Measurements from ENCODE around the gene C17orf75. TPM values are rescaled to one million over a fixed set of nuclear protein-coding genes. Genes with fewer than 3 reads are reported as not detected.

Gene C17orf75
- total and polyA plus RNA-seq, 2 experiments from 2014 or later: 35.9 to 43.3 TPM

GRCh38 chr17:32297860-32298259 is 44.1 kb downstream of the C17orf75 start:
- no peaks in the 10 kb centered on the region for H3K36me3 ChIP-seq (ENCODE audit: insufficient read depth)
- peaks cover 12% of the 10 kb centered on the region for H3K4me1 ChIP-seq (ENCODE audit: insufficient read depth)
- H4K20me1 ChIP-seq (replicated peaks; ENCODE audit: insufficient read depth): no peaks in the 10 kb centered on the region
- ATAC-seq (no peak), DNase-seq (ENCODE audit: low spot score) (no peak)
- Mint-ChIP-seq H3K4me1 (peaks cover 23% of the 10 kb centered on the region), H3K4me3 (no peak overlapping the region), H3K9me3 (no peaks in the 10 kb centered on the region; the same call in 2 of the 3 replicates), H3K27ac (no peak overlapping the region), H3K27me3 (ENCODE audit: insufficient read depth, low read depth, poor library complexity) (peaks cover 8% of the 10 kb centered on the region), H3K36me3 (ENCODE audit: low read depth) (no peaks in the 10 kb centered on the region; the same call in 2 of the 3 replicates)
- 0 out of 2 replicates have a peak, but pooled peaks cover 9% of the 10 kb centered on the region for H3F3A ChIP-seq (replicated peaks; ENCODE audit: low read depth)
- no peak overlapping the region for H3K4me3 ChIP-seq
- no peaks in the 10 kb centered on the region for H3K79me2 ChIP-seq (replicated peaks; ENCODE audit: insufficient read depth)
- H3K27me3 ChIP-seq (ENCODE audit: insufficient read depth): no peaks in the 10 kb centered on the region
- no peak overlapping the region for H3K27ac ChIP-seq (ENCODE audit: low read depth)
- no peak overlapping the region for H2AFZ ChIP-seq
- no peak overlapping the region for H3K4me2 ChIP-seq
- no peaks in the 10 kb centered on the region for H3K9me2 ChIP-seq (ENCODE audit: insufficient read depth)
- TF ChIP-seq NANOG (IDR thresholded peaks at IDR 0.05; ENCODE audit: borderline replicate concordance) (no peak), CTCF (conservative IDR thresholded peaks at IDR 0.05; ENCODE audit: low read depth in 2 of 2) (no peak), EZH2phosphoT487 (IDR thresholded peaks at IDR 0.05; ENCODE audit: unreplicated experiment) (no peak)
- TF ChIP-seq, protein P1, sequence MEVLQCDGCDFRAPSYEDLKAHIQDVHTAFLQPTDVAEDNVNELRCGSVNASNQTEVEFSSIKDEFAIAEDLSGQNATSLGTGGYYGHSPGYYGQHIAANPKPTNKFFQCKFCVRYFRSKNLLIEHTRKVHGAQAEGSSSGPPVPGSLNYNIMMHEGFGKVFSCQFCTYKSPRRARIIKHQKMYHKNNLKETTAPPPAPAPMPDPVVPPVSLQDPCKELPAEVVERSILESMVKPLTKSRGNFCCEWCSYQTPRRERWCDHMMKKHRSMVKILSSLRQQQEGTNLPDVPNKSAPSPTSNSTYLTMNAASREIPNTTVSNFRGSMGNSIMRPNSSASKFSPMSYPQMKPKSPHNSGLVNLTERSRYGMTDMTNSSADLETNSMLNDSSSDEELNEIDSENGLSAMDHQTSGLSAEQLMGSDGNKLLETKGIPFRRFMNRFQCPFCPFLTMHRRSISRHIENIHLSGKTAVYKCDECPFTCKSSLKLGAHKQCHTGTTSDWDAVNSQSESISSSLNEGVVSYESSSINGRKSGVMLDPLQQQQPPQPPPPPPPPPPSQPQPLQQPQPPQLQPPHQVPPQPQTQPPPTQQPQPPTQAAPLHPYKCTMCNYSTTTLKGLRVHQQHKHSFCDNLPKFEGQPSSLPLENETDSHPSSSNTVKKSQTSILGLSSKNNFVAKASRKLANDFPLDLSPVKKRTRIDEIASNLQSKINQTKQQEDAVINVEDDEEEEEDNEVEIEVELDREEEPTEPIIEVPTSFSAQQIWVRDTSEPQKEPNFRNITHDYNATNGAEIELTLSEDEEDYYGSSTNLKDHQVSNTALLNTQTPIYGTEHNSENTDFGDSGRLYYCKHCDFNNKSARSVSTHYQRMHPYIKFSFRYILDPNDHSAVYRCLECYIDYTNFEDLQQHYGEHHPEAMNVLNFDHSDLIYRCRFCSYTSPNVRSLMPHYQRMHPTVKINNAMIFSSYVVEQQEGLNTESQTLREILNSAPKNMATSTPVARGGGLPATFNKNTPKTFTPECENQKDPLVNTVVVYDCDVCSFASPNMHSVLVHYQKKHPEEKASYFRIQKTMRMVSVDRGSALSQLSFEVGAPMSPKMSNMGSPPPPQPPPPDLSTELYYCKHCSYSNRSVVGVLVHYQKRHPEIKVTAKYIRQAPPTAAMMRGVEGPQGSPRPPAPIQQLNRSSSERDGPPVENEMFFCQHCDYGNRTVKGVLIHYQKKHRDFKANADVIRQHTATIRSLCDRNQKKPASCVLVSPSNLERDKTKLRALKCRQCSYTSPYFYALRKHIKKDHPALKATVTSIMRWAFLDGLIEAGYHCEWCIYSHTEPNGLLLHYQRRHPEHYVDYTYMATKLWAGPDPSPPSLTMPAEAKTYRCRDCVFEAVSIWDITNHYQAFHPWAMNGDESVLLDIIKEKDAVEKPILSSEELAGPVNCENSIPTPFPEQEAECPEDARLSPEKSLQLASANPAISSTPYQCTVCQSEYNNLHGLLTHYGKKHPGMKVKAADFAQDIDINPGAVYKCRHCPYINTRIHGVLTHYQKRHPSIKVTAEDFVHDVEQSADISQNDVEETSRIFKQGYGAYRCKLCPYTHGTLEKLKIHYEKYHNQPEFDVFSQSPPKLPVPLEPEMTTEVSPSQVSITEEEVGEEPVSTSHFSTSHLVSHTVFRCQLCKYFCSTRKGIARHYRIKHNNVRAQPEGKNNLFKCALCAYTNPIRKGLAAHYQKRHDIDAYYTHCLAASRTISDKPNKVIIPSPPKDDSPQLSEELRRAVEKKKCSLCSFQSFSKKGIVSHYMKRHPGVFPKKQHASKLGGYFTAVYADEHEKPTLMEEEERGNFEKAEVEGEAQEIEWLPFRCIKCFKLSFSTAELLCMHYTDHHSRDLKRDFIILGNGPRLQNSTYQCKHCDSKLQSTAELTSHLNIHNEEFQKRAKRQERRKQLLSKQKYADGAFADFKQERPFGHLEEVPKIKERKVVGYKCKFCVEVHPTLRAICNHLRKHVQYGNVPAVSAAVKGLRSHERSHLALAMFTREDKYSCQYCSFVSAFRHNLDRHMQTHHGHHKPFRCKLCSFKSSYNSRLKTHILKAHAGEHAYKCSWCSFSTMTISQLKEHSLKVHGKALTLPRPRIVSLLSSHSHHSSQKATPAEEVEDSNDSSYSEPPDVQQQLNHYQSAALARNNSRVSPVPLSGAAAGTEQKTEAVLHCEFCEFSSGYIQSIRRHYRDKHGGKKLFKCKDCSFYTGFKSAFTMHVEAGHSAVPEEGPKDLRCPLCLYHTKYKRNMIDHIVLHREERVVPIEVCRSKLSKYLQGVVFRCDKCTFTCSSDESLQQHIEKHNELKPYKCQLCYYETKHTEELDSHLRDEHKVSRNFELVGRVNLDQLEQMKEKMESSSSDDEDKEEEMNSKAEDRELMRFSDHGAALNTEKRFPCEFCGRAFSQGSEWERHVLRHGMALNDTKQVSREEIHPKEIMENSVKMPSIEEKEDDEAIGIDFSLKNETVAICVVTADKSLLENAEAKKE (CRISPR knock-in tag; IDR thresholded peaks at IDR 0.05): no peak
